ENCODE data around the gene SLC2A9. TPM values are rescaled to one million over a fixed set of nuclear protein-coding genes. Genes with fewer than 3 reads are reported as not detected.

SLC2A9 gene
- polyA plus RNA-seq, 4 donors, result 8.5 to 11.3 (median 9.6) TPM

- DNase-seq (ENCODE audit: low read depth in 4 of 4, low spot score in 2 of 4), result no peak
Observed at GRCh38 chr4:10046471-10046870, 25.2 kb upstream of the SLC2A9 start.

GRCh38 chr4:10045481-10045880 is 24.2 kb upstream of the SLC2A9 start:
- DNase-seq (ENCODE audit: low read depth in 4 of 4, low spot score in 2 of 4), result no peak

GRCh38 chr4:10041036-10041435 is 19.7 kb upstream of the SLC2A9 start:
- no peak for DNase-seq (ENCODE audit: low read depth in 4 of 4, low spot score in 2 of 4)

- DNase-seq (ENCODE audit: low read depth in 4 of 4, low spot score in 2 of 4), result no peak
Observed at GRCh38 chr4:10040049-10040892, 19.0 kb upstream of the SLC2A9 start.

- no peak for DNase-seq (ENCODE audit: low read depth in 4 of 4, low spot score in 2 of 4)
Observed at GRCh38 chr4:10036807-10037342, 15.6 kb upstream of the SLC2A9 start.

GRCh38 chr4:10035130-10035529 is 13.8 kb upstream of the SLC2A9 start:
- DNase-seq (ENCODE audit: low read depth in 4 of 4, low spot score in 2 of 4), result no peak

- DNase-seq (ENCODE audit: low read depth in 4 of 4, low spot score in 2 of 4), result no peak
Observed at GRCh38 chr4:10034612-10035104, 13.4 kb upstream of the SLC2A9 start.

GRCh38 chr4:10034136-10034535 is 12.8 kb upstream of the SLC2A9 start:
- no peak for DNase-seq (ENCODE audit: low read depth in 4 of 4, low spot score in 2 of 4)

- DNase-seq (ENCODE audit: low read depth in 4 of 4, low spot score in 2 of 4), result no peak
Observed at GRCh38 chr4:10033191-10033881, 12.0 kb upstream of the SLC2A9 start.

- DNase-seq (ENCODE audit: low read depth in 4 of 4, low spot score in 2 of 4), result no peak
Observed at GRCh38 chr4:10032625-10033024, 11.3 kb upstream of the SLC2A9 start.

- no peak for DNase-seq (ENCODE audit: low read depth in 4 of 4, low spot score in 2 of 4)
Observed at GRCh38 chr4:10031668-10032590, 10.6 kb upstream of the SLC2A9 start.

GRCh38 chr4:10030972-10031667 is 9.8 kb upstream of the SLC2A9 start:
- no peak for DNase-seq (ENCODE audit: low read depth in 4 of 4, low spot score in 2 of 4)

- no peak for DNase-seq (ENCODE audit: low read depth in 4 of 4, low spot score in 2 of 4)
Observed at GRCh38 chr4:10029403-10029802, 8.1 kb upstream of the SLC2A9 start.

- DNase-seq (ENCODE audit: low read depth in 4 of 4, low spot score in 2 of 4), result no peak
Observed at GRCh38 chr4:10028910-10029309, 7.6 kb upstream of the SLC2A9 start.

GRCh38 chr4:10026485-10026884 is 5.2 kb upstream of the SLC2A9 start:
- DNase-seq (ENCODE audit: low read depth in 4 of 4, low spot score in 2 of 4), result no peak

GRCh38 chr4:10025230-10025806 is 4.0 kb upstream of the SLC2A9 start:
- DNase-seq (ENCODE audit: low read depth in 4 of 4, low spot score in 2 of 4), result no peak

- DNase-seq (ENCODE audit: low read depth in 4 of 4, low spot score in 2 of 4), result no peak
Observed at GRCh38 chr4:10024303-10024702, 3.0 kb upstream of the SLC2A9 start.

- no peak for DNase-seq (ENCODE audit: low read depth in 4 of 4, low spot score in 2 of 4)
Observed at GRCh38 chr4:10023806-10024205, 2.5 kb upstream of the SLC2A9 start.

GRCh38 chr4:10023050-10023419 is 1.7 kb upstream of the SLC2A9 start:
- no peak for DNase-seq (ENCODE audit: low read depth in 4 of 4, low spot score in 2 of 4)

Data from left renal cortex interstitium (tissue), 4 donors.